K562 (cell line): ENCODE results near the gene PRR7. TPM values are rescaled to one million over a fixed set of nuclear protein-coding genes. Genes with fewer than 3 reads are reported as not detected.

Experiments
- ATAC-seq: fragments of 200-7000 bp; cut with Tn5 transposase; 3 replicates; pipeline ENCODE4 v1.9.1; 2020; ENCODE audit warnings: moderate library complexity
- BruUV-seq: library from RNA; stranded (reverse); fragments of 400-500 nt; replicated peaks from 2 replicates; lab custom pipeline; 2021; lab: Mats Ljungman, UMichigan
- CTCF ChIA-PET: fragments of 300-600 bp; formaldehyde crosslinking; extraction: SDS; loops from one replicate; lab custom pipeline; 2021; ENCODE audit warnings: low intra/inter-chr PET ratio; lab: Yijun Ruan, JAX
- POLR2A ChIA-PET: fragments of 300-600, 350-650 bp; sonication (Branson Sonifier 250); formaldehyde crosslinking; extraction: SDS; loops from one replicate; lab custom pipeline; 2021; ENCODE audit warnings: antibody characterized with exemption, inconsistent platforms; lab: Yijun Ruan, JAX
- DNase-seq, 4 experiments: peaks; one replicate each; pipeline versions ENCODE4 v3.0.0 to v3.0.0-alpha.2; 2011 to 2018; ENCODE audit warnings: low spot score in 3 of 4, mixed read lengths in 3 of 4; ENCODE audit errors: extremely low read depth in 1 of 4
- FAIRE-seq: peaks from 2 replicates; lab custom pipeline; 2011; peaks lifted over from hg19 to GRCh38; lab: Jason Lieb, UNC
- H2AFZ ChIP-seq: 2 replicates; pipeline ENCODE4 v1.6.0; 2011; ENCODE audit warnings: low read depth, low read length, control low read depth, inconsistent platforms
- H3K27ac ChIP-seq: fragments of 200-600 bp; 3 replicates; pipeline ENCODE4 v1.8.0; 2011; ENCODE audit warnings: low read depth, mild to moderate bottlenecking, control low read depth, inconsistent platforms, low read length, moderate library complexity, mixed read lengths; ENCODE audit errors: extremely low read depth
- H3K27me3 ChIP-seq, 2 experiments: fragments of 300-600 bp in 1 of 2; 2 replicates in 1 of 2; 3 replicates in 1 of 2; pipeline versions ENCODE4 v1.6.0 to v1.8.0; 2011; ENCODE audit warnings: inconsistent platforms in 2 of 2, low read length in 2 of 2, mild to moderate bottlenecking in 1 of 2, mixed read lengths in 1 of 2, moderate library complexity in 1 of 2; ENCODE audit not compliant: control insufficient read depth in 2 of 2, insufficient read depth in 2 of 2
- H3K36me3 ChIP-seq: fragments of 300-600 bp; 3 replicates; pipeline ENCODE4 v1.8.0; 2011; ENCODE audit warnings: mild to moderate bottlenecking, low read length, inconsistent platforms; ENCODE audit not compliant: control insufficient read depth, insufficient read depth
- H3K4me1 ChIP-seq, 2 experiments: fragments of 200-600 bp in 1 of 2; replicated peaks in 1 of 2; 2 replicates in 1 of 2; 3 replicates in 1 of 2; pipeline versions ENCODE4 v1.5.1 to v1.8.0; 2011; ENCODE audit warnings: inconsistent platforms in 2 of 2, low read length in 2 of 2, mild to moderate bottlenecking in 1 of 2, mixed read lengths in 1 of 2, moderate library complexity in 1 of 2; ENCODE audit not compliant: control insufficient read depth in 2 of 2, insufficient read depth in 2 of 2
- H3K4me2 ChIP-seq: 2 replicates; pipeline ENCODE4 v1.6.1; 2011; ENCODE audit warnings: low read length, control low read depth, inconsistent platforms, mixed read lengths; ENCODE audit not compliant: insufficient read depth
- H3K4me3 ChIP-seq: fragments of 200-600 bp; sonication (generic), shearing (Covaris generic); 2 replicates; pipeline ENCODE4 v1.5.1; 2016; ENCODE audit warnings: control low read depth, inconsistent platforms
- H3K79me2 ChIP-seq: fragments of 200-600 bp; 3 replicates; pipeline ENCODE4 v1.8.0; 2011; ENCODE audit warnings: low read length, inconsistent platforms; ENCODE audit not compliant: control insufficient read depth, insufficient read depth
- H3K9ac ChIP-seq, 2 experiments: 2 replicates each; pipeline versions ENCODE4 v1.6.0 to v1.6.1; 2011; ENCODE audit warnings: low read depth in 2 of 2, low read length in 2 of 2, control low read depth in 1 of 2, inconsistent platforms in 1 of 2, mild to moderate bottlenecking in 1 of 2, mixed read lengths in 1 of 2; ENCODE audit not compliant: insufficient read depth in 1 of 2
- H3K9me1 ChIP-seq: one replicate; pipeline ENCODE4 v1.6.0; 2011; ENCODE audit warnings: inconsistent platforms, mild to moderate bottlenecking, low read length, moderate library complexity; ENCODE audit not compliant: control insufficient read depth, insufficient read depth
- H3K9me3 ChIP-seq: replicated peaks from 2 replicates; pipeline ENCODE4 v1.5.1; 2011; ENCODE audit warnings: low read depth, low read length, inconsistent platforms; ENCODE audit not compliant: control insufficient read depth, insufficient read depth
- H4K20me1 ChIP-seq: replicated peaks from 2 replicates; pipeline ENCODE4 v1.6.1; 2011; ENCODE audit warnings: low read length, inconsistent platforms, mixed read lengths; ENCODE audit not compliant: control insufficient read depth, insufficient read depth
- CHD1 ChIP-seq: fragments of 200-600 bp; sonication (generic); IDR thresholded peaks from one replicate; pipeline ENCODE4 v1.6.1; 2012; ENCODE audit warnings: mild to moderate bottlenecking, moderate library complexity, low read length, inconsistent platforms
- IRF2 ChIP-seq: sonication (generic); formaldehyde crosslinking; IDR thresholded peaks from 2 replicates; pipeline ENCODE4 v1.8.1; 2022; ENCODE audit warnings: mild to moderate bottlenecking, missing genetic modification reagents
- NFYB ChIP-seq: IDR thresholded peaks from 2 replicates; pipeline ENCODE4 v1.6.1; 2011; ENCODE audit warnings: mild to moderate bottlenecking, moderate library complexity; ENCODE audit not compliant: insufficient read length; ENCODE audit errors: extremely low read depth
- POLR2AphosphoS5 ChIP-seq: IDR thresholded peaks from 2 replicates; pipeline ENCODE4 v1.6.1; 2011; ENCODE audit warnings: mild to moderate bottlenecking, low read depth, low read length, moderate library complexity; ENCODE audit not compliant: control insufficient read depth, insufficient read depth
- STAG1 ChIP-seq: sonication (generic); formaldehyde crosslinking; IDR thresholded peaks from 2 replicates; pipeline ENCODE4 v1.5.0; 2020; ENCODE audit warnings: missing genetic modification reagents, borderline replicate concordance
- ZBED1 ChIP-seq: IDR thresholded peaks from 2 replicates; pipeline ENCODE4 v1.6.1; 2014
- ZFP91 ChIP-seq: sonication (generic); formaldehyde crosslinking; IDR thresholded peaks from 2 replicates; pipeline ENCODE4 v1.8.0; 2022; ENCODE audit warnings: mild to moderate bottlenecking, missing genetic modification reagents
- ZNF212 ChIP-seq: fragments of 450-650 bp; formaldehyde crosslinking; IDR thresholded peaks from 2 replicates; pipeline ENCODE4 v1.4.0; 2020; ENCODE audit warnings: mild to moderate bottlenecking
- ZNF512 ChIP-seq: IDR thresholded peaks from 2 replicates; pipeline ENCODE4 v1.6.1; 2016; ENCODE audit warnings: missing genetic modification characterization, missing compliant biosample characterization
- WGBS: fragments of 100-300 bp; shearing (Covaris generic); methylation state at CpG from one replicate; pipeline ENCODE4 v1.1.6; 2016; ENCODE audit warnings: low coverage, mixed read lengths; ENCODE audit not compliant: insufficient coverage; ENCODE audit errors: missing lambda C conversion rate; 5-methylcytosine and 5-hydroxymethylcytosine counted together
- in situ Hi-C: fragments of 300-500 bp; cut with MboI; formaldehyde crosslinking; loops from 4 replicates; pipeline ENCODE4 v1.15.0; 2018; ENCODE audit warnings: inconsistent platforms, mixed read lengths
- intact Hi-C: fragments of 100-400 bp; cut with micrococcal nuclease; formaldehyde crosslinking; loops from 2 replicates; pipeline ENCODE4 v1.14.2; 2022
- polyA plus RNA-seq, 8 experiments: library from polyadenylated mRNA; depleted of rRNA in 4 of 8; stranded (reverse) in 5 of 8; unstranded in 3 of 8; fragments of >200 nt; fragmentation: Nextera tagmentation in 2 of 8; fragmentation: Illumina TruSeq in 1 of 8; extraction: Ambion mirVana in 2 of 8; extraction: Trizol in 1 of 8; gene quantifications; 2 replicates each; pipeline versions ENCODE4 v1.2.1 to v1.2.3, GENCODE V29; 2011 to 2014; ENCODE audit warnings: inconsistent platforms in 1 of 8, missing spikeins in 1 of 8
- total RNA-seq, 7 experiments: library from RNA; depleted of rRNA in 6 of 7; stranded (reverse); fragments of >200 nt in 6 of 7; fragmentation: Illumina TruSeq in 2 of 7; extraction: Trizol in 2 of 7; gene quantifications; 2 replicates each; pipeline versions ENCODE4 v1.2.1 to v1.2.3, GENCODE V29; 2011 to 2021; ENCODE audit warnings: low replicate concordance in 1 of 7
- TF ChIP-seq, protein P1 (sequence below): sonication (generic); formaldehyde crosslinking; IDR thresholded peaks from 2 replicates; pipeline ENCODE4 v1.8.1; 2023; ENCODE audit warnings: mild to moderate bottlenecking, missing genetic modification reagents
- TF ChIP-seq, protein P2 (sequence below): sonication (generic); formaldehyde crosslinking; IDR thresholded peaks from 2 replicates; pipeline ENCODE4 v1.9.0; 2022; ENCODE audit warnings: mild to moderate bottlenecking, missing genetic modification reagents

Gene PRR7
- total and polyA plus RNA-seq, 9 of the 15 experiments (the other 6 are each of a cell fraction or from before 2014, with no cell fraction given) = 0.80 to 11.3 (median 10.4) TPM; not detected in 4

DNA sequence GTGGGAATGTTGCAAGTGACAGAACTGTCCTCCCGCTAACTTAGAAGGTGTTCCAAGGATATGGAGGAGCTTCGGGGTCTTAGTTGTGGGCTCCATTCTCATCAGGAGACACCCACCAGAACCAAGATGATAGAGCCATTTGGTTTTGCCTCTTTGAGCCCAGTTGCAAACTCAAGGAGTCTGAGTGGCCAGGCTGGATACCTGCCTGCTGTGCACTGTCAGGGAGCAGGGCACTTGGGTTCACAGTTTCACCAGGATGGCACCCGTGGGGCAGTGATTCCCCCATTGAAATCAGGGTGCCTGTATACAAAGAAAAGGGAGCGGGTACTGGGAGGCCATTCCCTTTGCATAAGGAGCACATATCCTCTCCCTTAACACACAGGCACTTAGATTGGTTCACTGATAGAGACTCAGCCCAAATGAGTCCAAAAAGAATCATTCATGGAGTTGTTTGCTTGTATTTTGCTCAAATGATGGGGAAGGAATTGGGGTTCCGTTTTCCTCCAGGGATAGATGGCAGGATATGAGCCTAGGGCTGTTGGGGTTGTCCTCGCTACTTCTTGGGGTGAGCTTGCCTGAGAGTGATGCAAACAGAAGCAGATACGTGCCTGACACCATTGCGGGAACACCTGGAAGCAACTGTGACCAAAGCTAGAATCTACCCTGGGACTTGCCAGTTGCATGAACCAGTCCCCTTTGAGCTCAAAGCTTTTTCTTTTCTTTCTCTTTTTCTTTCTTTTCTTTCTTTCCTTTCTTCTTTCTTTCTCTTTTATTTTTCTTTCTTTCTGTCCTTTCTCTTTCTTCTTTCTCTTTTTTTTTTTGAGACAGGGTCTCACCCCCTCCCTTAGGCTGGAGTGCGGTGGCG is 1.3 kb upstream of the PRR7 start (continued):
- TF ChIP-seq ZNF512 (peak; percentile 92), POLR2AphosphoS5 (no peak; the same call in 1 of the 2 replicates), CHD1 (no peak)

- Histone ChIP-seq H3K27ac (peak overlapping the region; percentile 27), H3K79me2 (no peaks in the 10 kb centered on the region), H4K20me1 (peaks cover 25% of the 10 kb centered on the region), H3K27me3 (no peaks in the 10 kb centered on the region), H2AFZ (peak overlapping the region; percentile 67; the same call in 1 of the 2 replicates), H3K4me2 (peak overlapping the region; percentile 81), H3K4me3 (peak overlapping the region; percentile 62), H3K9ac (peak overlapping the region; percentile 53 to 95), H3K9me3 (no peaks in the 10 kb centered on the region), H3K4me1 (peaks cover 19 to 58% of the 10 kb centered on the region in 2 experiments), H3K36me3 (peaks cover 24% of the 10 kb centered on the region; the same call in 1 of the 3 replicates), H3K9me1 (peaks cover 3% of the 10 kb centered on the region)
- 0% methylated on average over 3 of the region's 8 CpGs for WGBS
- no peak for FAIRE-seq
- ChIA-PET CTCF (interaction anchor here (0.6 to 0.9 kb wide), 2 partner anchors 56 to 75 kb away, joined by 3 read pairs; no protein-coding TSS in a partner anchor), POLR2A (interaction anchor here (1.0 to 11.8 kb wide), 8 partner anchors 7 to 141 kb away, joined by 3 to 210 read pairs (median 8); partner anchors contain the start of gene GRK6)
- no TSS peak for BruUV-seq
- intact Hi-C loops (loop anchor here (1.0 to 2.0 kb wide), 2 partner anchors 128 to 331 kb away; no protein-coding TSS in a partner anchor), in situ Hi-C loops (loop anchor here (5.0 kb wide), 1 partner anchor 54 kb away; no protein-coding TSS in a partner anchor)
- ATAC-seq = no peak
- no peak for DNase-seq
- peak; percentile 38; the same call in 1 of the 2 replicates for TF ChIP-seq POLR2AphosphoS5
- no peak for TF ChIP-seq ZFP91 (CRISPR knock-in tag)
- TF ChIP-seq, protein P1, sequence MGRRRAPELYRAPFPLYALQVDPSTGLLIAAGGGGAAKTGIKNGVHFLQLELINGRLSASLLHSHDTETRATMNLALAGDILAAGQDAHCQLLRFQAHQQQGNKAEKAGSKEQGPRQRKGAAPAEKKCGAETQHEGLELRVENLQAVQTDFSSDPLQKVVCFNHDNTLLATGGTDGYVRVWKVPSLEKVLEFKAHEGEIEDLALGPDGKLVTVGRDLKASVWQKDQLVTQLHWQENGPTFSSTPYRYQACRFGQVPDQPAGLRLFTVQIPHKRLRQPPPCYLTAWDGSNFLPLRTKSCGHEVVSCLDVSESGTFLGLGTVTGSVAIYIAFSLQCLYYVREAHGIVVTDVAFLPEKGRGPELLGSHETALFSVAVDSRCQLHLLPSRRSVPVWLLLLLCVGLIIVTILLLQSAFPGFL (CRISPR knock-in tag) = no peak
- TF ChIP-seq IRF2 (CRISPR knock-in tag) = no peak
- TF ChIP-seq NFYB = no peak
- TF ChIP-seq STAG1 = no peak
- TF ChIP-seq ZBED1 = no peak
- TF ChIP-seq ZNF212 (CRISPR knock-in tag) = no peak
- peak; percentile 12 for TF ChIP-seq ZNF512
- TF ChIP-seq, protein P2, sequence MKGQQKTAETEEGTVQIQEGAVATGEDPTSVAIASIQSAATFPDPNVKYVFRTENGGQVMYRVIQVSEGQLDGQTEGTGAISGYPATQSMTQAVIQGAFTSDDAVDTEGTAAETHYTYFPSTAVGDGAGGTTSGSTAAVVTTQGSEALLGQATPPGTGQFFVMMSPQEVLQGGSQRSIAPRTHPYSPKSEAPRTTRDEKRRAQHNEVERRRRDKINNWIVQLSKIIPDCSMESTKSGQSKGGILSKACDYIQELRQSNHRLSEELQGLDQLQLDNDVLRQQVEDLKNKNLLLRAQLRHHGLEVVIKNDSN (CRISPR knock-in tag) = no peak
These were observed 756 bp upstream of the PRR7 start for GRCh38 chr5:177445917-177446199.
